SU-DHL-6 (cell line): ENCODE measurements around the gene THOC6.

ENCODE experiments used
- H2AFZ ChIP-seq: fragments of 200-600 bp; sonication (generic); 2 replicates; pipeline ENCODE4 v1.6.1; 2014; ENCODE audit warnings: low read depth, mild to moderate bottlenecking, moderate library complexity, mixed read lengths, antibody characterized with exemption, low read length; ENCODE audit not compliant: severe bottlenecking
- H3F3A ChIP-seq: fragments of 200-600 bp; shearing (Covaris generic); 2 replicates; pipeline ENCODE4 v1.6.0; 2016; ENCODE audit warnings: antibody characterized with exemption, mild to moderate bottlenecking; ENCODE audit not compliant: insufficient read depth
- H3K27ac ChIP-seq: fragments of 200-600 bp; sonication (generic); 2 replicates; pipeline ENCODE4 v1.5.1; 2016; ENCODE audit warnings: low read depth, mild to moderate bottlenecking, low read length, moderate library complexity, mixed read lengths
- H3K27me3 ChIP-seq: fragments of 200-600 bp; sonication (generic), shearing (Covaris generic); 2 replicates; pipeline ENCODE4 v1.6.0; 2014; ENCODE audit warnings: mild to moderate bottlenecking, low read length
- H3K36me3 ChIP-seq: fragments of 200-600 bp; sonication (generic); 2 replicates; pipeline ENCODE4 v1.6.1; 2014; ENCODE audit warnings: mild to moderate bottlenecking, low read length, mixed read lengths
- H3K4me2 ChIP-seq: fragments of 300-600, 200-600 bp; shearing (Covaris generic), sonication (generic); 2 replicates; pipeline ENCODE4 v1.6.0; 2014; ENCODE audit warnings: low read length, low read depth, mild to moderate bottlenecking; ENCODE audit not compliant: poor library complexity, severe bottlenecking
- H3K4me3 ChIP-seq: fragments of 200-600 bp; sonication (generic); 2 replicates; pipeline ENCODE4 v1.5.1; 2014; ENCODE audit warnings: antibody characterized with exemption, low read length, mild to moderate bottlenecking, mixed read lengths; ENCODE audit not compliant: insufficient read depth, poor library complexity, severe bottlenecking
- H3K79me2 ChIP-seq: fragments of 200-600 bp; sonication (generic); 2 replicates; pipeline ENCODE4 v1.6.1; 2014; ENCODE audit warnings: mild to moderate bottlenecking, low read length, moderate library complexity; ENCODE audit not compliant: insufficient read depth
- H3K9ac ChIP-seq: fragments of 200-600 bp; sonication (generic); 2 replicates; pipeline ENCODE4 v1.7.0; 2014; ENCODE audit warnings: mild to moderate bottlenecking, low read length
- H3K9me2 ChIP-seq: fragments of 200-600 bp; sonication (generic); replicated peaks from 2 replicates; pipeline ENCODE4 v1.6.1; 2014; ENCODE audit warnings: low read length; ENCODE audit not compliant: insufficient read depth
- H3K9me3 ChIP-seq: fragments of 200-600 bp; sonication (generic); 2 replicates; pipeline ENCODE4 v1.6.1; 2014; ENCODE audit warnings: low read length, mixed read lengths; ENCODE audit not compliant: insufficient read depth
- H4K20me1 ChIP-seq: fragments of 200-600 bp; sonication (generic); 2 replicates; pipeline ENCODE4 v1.6.1; 2014; ENCODE audit warnings: low read depth, mild to moderate bottlenecking, antibody characterized with exemption, low read length, moderate library complexity, mixed read lengths
- CTCF ChIP-seq: fragments of 200-600 bp; sonication (generic); IDR thresholded peaks from one replicate; pipeline ENCODE4 v1.5.1; 2017; ENCODE audit warnings: antibody characterized with exemption, mild to moderate bottlenecking, low read length, moderate library complexity; ENCODE audit not compliant: insufficient read depth, poor library complexity, severe bottlenecking
- EZH2phosphoT487 ChIP-seq: fragments of 200-600 bp; sonication (generic), shearing (Covaris generic); conservative IDR thresholded peaks from 2 replicates; pipeline ENCODE4 v1.6.1; 2018; ENCODE audit warnings: mild to moderate bottlenecking, antibody characterized with exemption, low read length, moderate library complexity, mixed read lengths

THOC6 gene

GRCh38 chr16:3057181-3058138, 33.6 kb downstream of the THOC6 start:
- H3K4me3 ChIP-seq: peak overlapping the region; percentile 81
- H3F3A ChIP-seq: 0 out of 2 replicates have a peak, but pooled peaks cover 4% of the 10 kb centered on the region
- no peak overlapping the region for H2AFZ ChIP-seq
- no peaks in the 10 kb centered on the region for H4K20me1 ChIP-seq
- H3K9me3 ChIP-seq: no peaks in the 10 kb centered on the region
- H3K27me3 ChIP-seq: no peaks in the 10 kb centered on the region
- H3K9me2 ChIP-seq: no peaks in the 10 kb centered on the region
- no peak overlapping the region for H3K27ac ChIP-seq
- H3K79me2 ChIP-seq: no peaks in the 10 kb centered on the region
- TF ChIP-seq CTCF: no peak
- no peak for TF ChIP-seq EZH2phosphoT487
- peak overlapping the region; percentile 57 for H3K4me2 ChIP-seq
- peak overlapping the region; percentile 96; the same call in 1 of the 2 replicates for H3K9ac ChIP-seq
- H3K36me3 ChIP-seq: no peaks in the 10 kb centered on the region

- Histone ChIP-seq H3F3A (0 out of 2 replicates have a peak, but pooled peaks cover 4% of the 10 kb centered on the region), H3K9me3 (no peaks in the 10 kb centered on the region), H3K4me2 (peak overlapping the region; percentile 57), H3K9ac (peak overlapping the region; percentile 96), H3K36me3 (no peaks in the 10 kb centered on the region), H3K79me2 (no peaks in the 10 kb centered on the region), H3K27me3 (no peaks in the 10 kb centered on the region), H3K9me2 (no peaks in the 10 kb centered on the region), H3K4me3 (peak overlapping the region; percentile 81), H3K27ac (peak overlapping the region; percentile 49; the same call in 1 of the 2 replicates), H4K20me1 (no peaks in the 10 kb centered on the region), H2AFZ (peak overlapping the region; percentile 49)
- TF ChIP-seq EZH2phosphoT487 (no peak), CTCF (no peak)
These were observed 34.5 kb downstream of the THOC6 start for GRCh38 chr16:3058139-3059030.

- H3F3A ChIP-seq: 0 out of 2 replicates have a peak, but pooled peaks cover 4% of the 10 kb centered on the region
- peak; percentile 67 for TF ChIP-seq CTCF
- TF ChIP-seq EZH2phosphoT487: no peak
- H4K20me1 ChIP-seq: no peaks in the 10 kb centered on the region
- peak overlapping the region; percentile 49 for H2AFZ ChIP-seq
- no peaks in the 10 kb centered on the region for H3K36me3 ChIP-seq
- H3K9ac ChIP-seq: peak overlapping the region; percentile 96
- H3K4me3 ChIP-seq: peak overlapping the region; percentile 81
- H3K4me2 ChIP-seq: peak overlapping the region; percentile 57
- H3K27me3 ChIP-seq: no peaks in the 10 kb centered on the region
- H3K9me2 ChIP-seq: no peaks in the 10 kb centered on the region
- H3K9me3 ChIP-seq: no peaks in the 10 kb centered on the region
- peak overlapping the region; percentile 49; the same call in 1 of the 2 replicates for H3K27ac ChIP-seq
- H3K79me2 ChIP-seq: no peaks in the 10 kb centered on the region
These were observed 35.3 kb downstream of the THOC6 start for GRCh38 chr16:3059041-3059722.
